ENCODE measurements around the gene PCDH9.

The PCDH9 gene

DNA sequence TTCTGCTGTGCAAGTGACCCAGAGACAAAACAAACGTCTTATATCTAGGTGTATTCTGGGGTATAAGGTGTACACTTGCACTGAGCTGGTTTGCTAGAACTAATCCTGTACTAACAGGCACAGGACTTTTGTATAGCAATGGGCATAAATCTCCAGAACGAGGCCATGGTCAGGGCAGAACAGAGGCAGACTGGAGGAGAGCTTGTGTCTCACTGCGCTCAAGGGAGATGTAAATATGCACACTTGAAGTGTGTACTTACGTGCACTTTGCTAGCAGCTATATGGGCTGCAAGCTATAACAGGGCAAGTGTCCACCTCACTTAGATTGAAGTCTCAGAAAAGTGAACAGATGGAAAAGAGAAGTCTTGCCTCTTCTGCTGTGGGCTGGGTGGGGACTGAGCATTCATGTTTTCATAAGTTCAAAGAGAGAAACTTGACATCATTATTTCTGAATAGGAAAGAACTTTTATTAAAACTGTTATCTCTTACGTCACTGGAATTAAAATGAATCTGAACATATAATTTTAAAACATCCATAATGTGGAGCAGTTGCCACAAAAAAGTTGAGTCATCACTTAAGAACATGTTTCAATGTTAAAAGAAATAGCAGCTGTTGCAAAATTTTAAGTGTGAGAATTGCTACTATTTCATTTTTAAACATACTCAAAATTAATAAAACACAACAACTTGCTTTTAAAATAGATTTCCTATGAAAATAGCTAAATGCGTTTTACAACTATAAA is 888.3 kb downstream of the PCDH9 start:
- no peak overlapping the region for H2AFZ ChIP-seq (ENCODE audit: low read depth, low read length)
- H3K4me1 ChIP-seq (ENCODE audit: low read length): no peaks in the 10 kb centered on the region
- H3K79me2 ChIP-seq (ENCODE audit: low read length): no peaks in the 10 kb centered on the region
- no peaks in the 10 kb centered on the region for H4K20me1 ChIP-seq (ENCODE audit: insufficient read depth, low read length)
- H3K9me3 ChIP-seq (ENCODE audit: insufficient read depth, low read length): no peaks in the 10 kb centered on the region
- H3K27ac ChIP-seq (ENCODE audit: low read length): no peak overlapping the region
- no peaks in the 10 kb centered on the region for H3K27me3 ChIP-seq (ENCODE audit: low read depth, low read length)
- TF ChIP-seq, protein P1, sequence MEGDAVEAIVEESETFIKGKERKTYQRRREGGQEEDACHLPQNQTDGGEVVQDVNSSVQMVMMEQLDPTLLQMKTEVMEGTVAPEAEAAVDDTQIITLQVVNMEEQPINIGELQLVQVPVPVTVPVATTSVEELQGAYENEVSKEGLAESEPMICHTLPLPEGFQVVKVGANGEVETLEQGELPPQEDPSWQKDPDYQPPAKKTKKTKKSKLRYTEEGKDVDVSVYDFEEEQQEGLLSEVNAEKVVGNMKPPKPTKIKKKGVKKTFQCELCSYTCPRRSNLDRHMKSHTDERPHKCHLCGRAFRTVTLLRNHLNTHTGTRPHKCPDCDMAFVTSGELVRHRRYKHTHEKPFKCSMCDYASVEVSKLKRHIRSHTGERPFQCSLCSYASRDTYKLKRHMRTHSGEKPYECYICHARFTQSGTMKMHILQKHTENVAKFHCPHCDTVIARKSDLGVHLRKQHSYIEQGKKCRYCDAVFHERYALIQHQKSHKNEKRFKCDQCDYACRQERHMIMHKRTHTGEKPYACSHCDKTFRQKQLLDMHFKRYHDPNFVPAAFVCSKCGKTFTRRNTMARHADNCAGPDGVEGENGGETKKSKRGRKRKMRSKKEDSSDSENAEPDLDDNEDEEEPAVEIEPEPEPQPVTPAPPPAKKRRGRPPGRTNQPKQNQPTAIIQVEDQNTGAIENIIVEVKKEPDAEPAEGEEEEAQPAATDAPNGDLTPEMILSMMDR (IDR thresholded peaks at IDR 0.05; ENCODE audit: low read depth, low read length): no peak
- no peak for TF ChIP-seq EZH2phosphoT487 (IDR thresholded peaks at IDR 0.05; ENCODE audit: low read depth)
- no peaks in the 10 kb centered on the region for H3K36me3 ChIP-seq (replicated peaks; ENCODE audit: low read depth, low read length)
- no peak overlapping the region for H3K9ac ChIP-seq (ENCODE audit: low read length)
- H3K4me3 ChIP-seq (ENCODE audit: low read length): no peak overlapping the region
- no peak overlapping the region for H3K4me2 ChIP-seq (ENCODE audit: low read length)

DNA sequence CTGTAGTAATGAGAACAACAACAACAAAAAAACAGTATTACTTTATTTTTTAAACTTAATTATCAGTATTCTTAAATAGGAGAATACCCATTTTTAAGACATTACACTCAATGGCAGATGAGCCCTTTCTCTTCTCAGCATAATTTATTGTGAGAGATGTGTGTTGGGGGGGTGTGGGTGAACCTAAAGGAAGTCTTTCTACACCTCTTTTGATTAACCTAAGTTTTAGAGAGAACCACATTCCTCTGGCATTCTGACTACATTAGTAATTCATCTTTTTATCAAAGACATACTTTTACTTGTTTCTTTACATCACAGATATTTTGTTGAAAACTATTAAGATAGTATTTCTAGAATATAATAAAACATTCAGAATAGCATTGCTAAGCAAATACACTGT is 890.9 kb downstream of the PCDH9 start:
- Histone ChIP-seq H3K27ac (ENCODE audit: low read length) (no peak overlapping the region), H3K4me3 (ENCODE audit: low read length) (no peak overlapping the region), H4K20me1 (ENCODE audit: insufficient read depth, low read length) (no peaks in the 10 kb centered on the region), H3K9me3 (ENCODE audit: insufficient read depth, low read length) (no peaks in the 10 kb centered on the region), H3K4me2 (ENCODE audit: low read length) (no peak overlapping the region), H3K9ac (ENCODE audit: low read length) (no peak overlapping the region), H2AFZ (ENCODE audit: low read depth, low read length) (no peak overlapping the region), H3K36me3 (replicated peaks; ENCODE audit: low read depth, low read length) (no peaks in the 10 kb centered on the region), H3K27me3 (ENCODE audit: low read depth, low read length) (no peaks in the 10 kb centered on the region), H3K4me1 (ENCODE audit: low read length) (no peaks in the 10 kb centered on the region), H3K79me2 (ENCODE audit: low read length) (no peaks in the 10 kb centered on the region)
- TF ChIP-seq, protein P1 (IDR thresholded peaks at IDR 0.05; ENCODE audit: low read depth, low read length): no peak
- TF ChIP-seq EZH2phosphoT487 (IDR thresholded peaks at IDR 0.05; ENCODE audit: low read depth): no peak

DNA sequence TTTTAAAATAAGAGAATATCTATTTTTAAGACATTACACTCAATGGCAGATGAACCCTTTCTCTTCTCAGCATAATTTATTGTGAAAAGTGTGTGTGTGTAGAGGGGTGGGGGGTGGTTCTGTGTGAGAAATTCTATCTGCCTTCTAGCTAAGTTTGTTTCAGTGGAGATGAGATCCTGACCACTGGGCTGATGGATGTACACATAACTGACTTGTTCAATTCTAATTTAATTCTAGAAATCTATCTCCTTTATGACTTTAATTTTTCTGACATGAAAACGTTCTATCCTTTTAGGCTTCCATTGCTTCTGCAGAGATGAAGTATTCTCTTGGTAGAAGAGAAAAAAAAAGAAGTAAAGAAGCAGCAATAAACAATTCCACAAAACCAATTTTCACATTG is 891.6 kb downstream of the PCDH9 start:
- no peak overlapping the region for H3K27ac ChIP-seq (ENCODE audit: low read length)
- no peaks in the 10 kb centered on the region for H3K36me3 ChIP-seq (replicated peaks; ENCODE audit: low read depth, low read length)
- H3K9me3 ChIP-seq (ENCODE audit: insufficient read depth, low read length): no peaks in the 10 kb centered on the region
- H2AFZ ChIP-seq (ENCODE audit: low read depth, low read length): no peak overlapping the region
- no peak for TF ChIP-seq EZH2phosphoT487 (IDR thresholded peaks at IDR 0.05; ENCODE audit: low read depth)
- TF ChIP-seq, protein P1 (IDR thresholded peaks at IDR 0.05; ENCODE audit: low read depth, low read length): no peak
- no peaks in the 10 kb centered on the region for H4K20me1 ChIP-seq (ENCODE audit: insufficient read depth, low read length)
- H3K4me3 ChIP-seq (ENCODE audit: low read length): no peak overlapping the region
- H3K4me1 ChIP-seq (ENCODE audit: low read length): no peaks in the 10 kb centered on the region
- H3K79me2 ChIP-seq (ENCODE audit: low read length): no peaks in the 10 kb centered on the region
- H3K27me3 ChIP-seq (ENCODE audit: low read depth, low read length): no peaks in the 10 kb centered on the region
- H3K4me2 ChIP-seq (ENCODE audit: low read length): no peak overlapping the region
- H3K9ac ChIP-seq (ENCODE audit: low read length): no peak overlapping the region

DNA sequence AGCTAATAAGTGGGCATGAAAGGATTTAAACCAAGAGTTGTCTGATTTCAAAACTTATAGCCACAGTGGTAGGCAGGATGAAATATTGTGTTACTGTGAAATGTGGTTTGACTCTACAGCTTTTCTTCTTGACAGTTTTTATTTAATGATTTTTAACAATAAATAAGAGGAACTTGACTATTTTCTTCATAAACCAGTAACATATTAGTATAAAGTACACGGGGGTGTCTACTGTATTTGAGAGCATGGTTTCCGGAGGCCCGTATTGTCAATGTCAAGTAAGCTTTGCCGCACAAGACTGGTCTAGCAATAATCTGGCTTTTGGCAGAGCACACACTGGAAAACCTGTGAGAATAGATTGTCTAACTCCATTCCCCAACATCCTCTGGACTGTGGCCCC is 894.5 kb downstream of the PCDH9 start:
- Histone ChIP-seq H3K36me3 (replicated peaks; ENCODE audit: low read depth, low read length) (no peaks in the 10 kb centered on the region), H3K27me3 (ENCODE audit: low read depth, low read length) (no peaks in the 10 kb centered on the region), H3K27ac (ENCODE audit: low read length) (no peak overlapping the region), H3K9ac (ENCODE audit: low read length) (no peak overlapping the region), H3K4me2 (ENCODE audit: low read length) (no peak overlapping the region), H3K4me3 (ENCODE audit: low read length) (no peak overlapping the region), H4K20me1 (ENCODE audit: insufficient read depth, low read length) (no peaks in the 10 kb centered on the region), H2AFZ (ENCODE audit: low read depth, low read length) (no peak overlapping the region), H3K4me1 (ENCODE audit: low read length) (no peaks in the 10 kb centered on the region), H3K79me2 (ENCODE audit: low read length) (no peaks in the 10 kb centered on the region), H3K9me3 (ENCODE audit: insufficient read depth, low read length) (no peaks in the 10 kb centered on the region)
- no peak for TF ChIP-seq EZH2phosphoT487 (IDR thresholded peaks at IDR 0.05; ENCODE audit: low read depth)

All from OCI-LY3 (cell line).